GM12891 (cell line): ENCODE data around the gene NKAIN2.

Source experiments
- DNase-seq: peaks from one replicate; pipeline ENCODE4 v3.0.0; 2011; ENCODE audit warnings: low spot score; ENCODE audit not compliant: insufficient read length
- FAIRE-seq: peaks from 2 replicates; lab custom pipeline; 2011; peaks lifted over from hg19 to GRCh38; lab: Jason Lieb, UNC
- PAX5 ChIP-seq: IDR thresholded peaks from 2 replicates; pipeline ENCODE4 v1.6.1; 2011; ENCODE audit warnings: low read length, moderate library complexity, mild to moderate bottlenecking; ENCODE audit not compliant: insufficient read depth, severe bottlenecking
- POLR2A ChIP-seq: IDR thresholded peaks from 2 replicates; pipeline ENCODE4 v1.6.1; 2011; ENCODE audit warnings: low read depth, low read length, control low read depth
- POLR2AphosphoS5 ChIP-seq: IDR thresholded peaks from 2 replicates; pipeline ENCODE4 v1.6.1; 2011; ENCODE audit warnings: low read depth, low read length, control low read depth
- POU2F2 ChIP-seq: IDR thresholded peaks from 2 replicates; pipeline ENCODE4 v1.6.1; 2011; ENCODE audit warnings: low read depth, mild to moderate bottlenecking, control low read depth, low read length, moderate library complexity
- SPI1 ChIP-seq: IDR thresholded peaks from 2 replicates; pipeline ENCODE4 v1.6.1; 2011; ENCODE audit warnings: low read depth, low read length, control low read depth
- TAF1 ChIP-seq: IDR thresholded peaks from 2 replicates; pipeline ENCODE4 v1.6.1; 2011; ENCODE audit warnings: low read depth, low read length, control low read depth

NKAIN2 gene

GRCh38 chr6:124772733-124773319 lies 969.2 kb downstream of the NKAIN2 start:
- FAIRE-seq: no peak

GRCh38 chr6:124775121-124775520 lies 971.5 kb downstream of the NKAIN2 start:
- no peak for FAIRE-seq
- TF ChIP-seq POLR2AphosphoS5 (no peak), SPI1 (no peak), POU2F2 (no peak), PAX5 (no peak), TAF1 (no peak), POLR2A (no peak)

More at GRCh38 chr6:124772733-124773319, 969.2 kb downstream of the NKAIN2 start:
- no peak for DNase-seq
- TF ChIP-seq POLR2AphosphoS5: no peak
- no peak for TF ChIP-seq POLR2A
- no peak for TF ChIP-seq TAF1
- no peak for TF ChIP-seq PAX5
- TF ChIP-seq POU2F2: no peak
- no peak for TF ChIP-seq SPI1

GRCh38 chr6:124777863-124778262 lies 974.2 kb downstream of the NKAIN2 start:
- FAIRE-seq (no peak), DNase-seq (no peak)
- no peak for TF ChIP-seq PAX5
- no peak for TF ChIP-seq POU2F2
- no peak for TF ChIP-seq SPI1
- no peak for TF ChIP-seq POLR2A
- TF ChIP-seq TAF1: no peak
- TF ChIP-seq POLR2AphosphoS5: no peak

More at GRCh38 chr6:124775121-124775520, 971.5 kb downstream of the NKAIN2 start:
- no peak for DNase-seq

GRCh38 chr6:124780623-124781022 lies 977.0 kb downstream of the NKAIN2 start:
- no peak for FAIRE-seq
- no peak for TF ChIP-seq POLR2A
- no peak for TF ChIP-seq PAX5
- no peak for TF ChIP-seq POLR2AphosphoS5
- no peak for TF ChIP-seq TAF1
- TF ChIP-seq POU2F2: no peak
- TF ChIP-seq SPI1: no peak
- no peak for DNase-seq

GRCh38 chr6:124783344-124783743 lies 979.7 kb downstream of the NKAIN2 start:
- TF ChIP-seq PAX5 (no peak), POU2F2 (no peak), POLR2A (no peak), SPI1 (no peak), TAF1 (no peak), POLR2AphosphoS5 (no peak)
- FAIRE-seq: no peak
- DNase-seq: no peak

DNA sequence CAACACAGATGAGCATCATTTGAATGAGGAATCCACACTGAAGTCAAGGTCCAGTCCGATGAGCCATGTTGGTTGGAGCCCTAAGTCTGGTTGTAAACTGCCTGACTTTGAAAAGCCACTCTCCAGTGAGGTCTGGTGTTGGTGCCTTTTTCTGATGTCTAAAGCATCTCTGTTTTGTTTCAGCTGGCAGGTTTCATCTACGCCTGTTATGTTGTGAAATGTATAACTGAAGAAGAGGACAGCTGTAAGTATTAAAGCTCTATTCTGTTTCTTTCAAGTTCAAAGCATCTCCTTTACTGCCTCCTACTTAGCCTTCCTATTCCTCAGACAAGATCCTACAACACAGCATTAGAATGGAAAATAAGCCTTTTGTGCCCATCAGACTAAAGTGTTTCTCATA lies 987.5 kb downstream of the NKAIN2 start:
- no peak for TF ChIP-seq POU2F2
- TF ChIP-seq POLR2AphosphoS5: no peak
- no peak for TF ChIP-seq TAF1
- DNase-seq: no peak
- FAIRE-seq: no peak

GRCh38 chr6:124792386-124792785 lies 988.7 kb downstream of the NKAIN2 start:
- FAIRE-seq (no peak), DNase-seq (no peak)

GRCh38 chr6:124793398-124793797 lies 989.7 kb downstream of the NKAIN2 start:
- TF ChIP-seq POU2F2 (no peak), TAF1 (no peak), POLR2A (no peak), SPI1 (no peak)
- FAIRE-seq: no peak
- DNase-seq: no peak

More at GRCh38 chr6:124792386-124792785, 988.7 kb downstream of the NKAIN2 start:
- TF ChIP-seq POU2F2 (no peak), SPI1 (no peak), TAF1 (no peak), POLR2A (no peak), PAX5 (no peak)

DNA sequence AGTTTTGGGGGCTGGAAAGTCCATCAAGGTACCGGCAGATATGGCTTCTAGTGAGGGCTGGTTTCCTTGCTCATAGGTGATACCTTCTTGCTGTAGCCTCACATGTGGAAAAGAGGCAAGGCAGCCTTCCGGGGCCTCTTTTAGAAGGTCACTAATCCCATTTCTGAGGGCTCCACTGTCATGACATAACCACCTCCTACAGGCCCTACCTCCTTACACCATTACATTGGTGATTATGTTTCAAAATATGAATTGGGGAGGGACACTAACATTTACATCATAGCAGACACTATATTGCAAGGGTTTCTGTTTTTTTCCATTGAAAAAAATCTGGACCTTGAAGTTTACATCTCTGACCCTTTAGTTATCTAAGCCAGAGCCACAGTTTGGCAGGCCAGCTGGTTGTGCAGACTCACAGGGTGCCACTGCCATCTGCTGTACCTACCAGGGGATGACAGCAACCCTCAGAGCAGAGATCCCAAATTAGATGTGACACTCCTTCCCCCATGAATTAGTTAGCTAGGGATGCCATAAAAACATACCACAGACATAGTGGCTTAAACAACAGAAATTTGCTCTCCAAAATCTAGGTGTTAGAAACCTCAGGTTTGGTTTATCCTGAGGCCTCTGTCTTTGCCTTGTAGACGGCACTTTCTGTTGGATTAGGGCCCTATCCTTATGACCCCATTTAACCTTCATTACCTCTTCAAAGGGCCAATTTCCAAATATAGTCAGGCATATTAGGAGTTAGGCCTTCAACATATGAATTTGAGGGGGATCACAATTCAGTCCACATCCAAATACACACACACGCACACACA lies 992.2 kb downstream of the NKAIN2 start:
- TF ChIP-seq POLR2A: no peak
- TF ChIP-seq PAX5: no peak
- TF ChIP-seq POLR2AphosphoS5: no peak
- TF ChIP-seq TAF1: no peak
- no peak for TF ChIP-seq POU2F2
- no peak for TF ChIP-seq SPI1
- DNase-seq (no peak), FAIRE-seq (no peak)
